ENCODE measurements around the gene TPRN.
A peak's percentile ranks its signal among the peaks of the same experiment; 100 is the strongest.

TPRN gene

GRCh38 chr9:137224830-137225694 lies 24.5 kb upstream of the TPRN start, which contains the start of gene CYSRT1:
Gene CYSRT1 (plus strand): TSS chr9:137225174. CDS start chr9:137225622, 448 bp downstream.
- DNase-seq: peak; percentile 47

GRCh38 chr9:137223078-137223970 lies 22.8 kb upstream of the TPRN start:
- peak; percentile 99 for DNase-seq

- no peak for DNase-seq
Measured at GRCh38 chr9:137222190-137223077, 21.9 kb upstream of the TPRN start, which contains the start of gene RNF208. Gene RNF208 (minus strand): TSS chr9:137222240. CDS start chr9:137221212, 1,028 bp downstream.

- DNase-seq: no peak
Measured at GRCh38 chr9:137221506-137222111, 21.1 kb upstream of the TPRN start.

- DNase-seq: no peak
Measured at GRCh38 chr9:137221095-137221505, 20.6 kb upstream of the TPRN start.

- DNase-seq: no peak
Measured at GRCh38 chr9:137220317-137221094, 20.0 kb upstream of the TPRN start.

GRCh38 chr9:137219757-137220316 lies 19.3 kb upstream of the TPRN start:
- DNase-seq: no peak

GRCh38 chr9:137218754-137219271 lies 18.3 kb upstream of the TPRN start:
- peak; percentile 22 for DNase-seq

GRCh38 chr9:137218212-137218753 lies 17.7 kb upstream of the TPRN start:
- no peak for DNase-seq

- DNase-seq: no peak
Measured at GRCh38 chr9:137217276-137218211, 17.0 kb upstream of the TPRN start.

GRCh38 chr9:137216188-137216965 lies 15.8 kb upstream of the TPRN start:
- DNase-seq: no peak

- no peak for DNase-seq
Measured at GRCh38 chr9:137215196-137215986, 14.8 kb upstream of the TPRN start.

GRCh38 chr9:137214620-137215019 lies 14.1 kb upstream of the TPRN start:
- DNase-seq: no peak

- no peak for DNase-seq
Measured at GRCh38 chr9:137213160-137214060, 12.9 kb upstream of the TPRN start.

- DNase-seq: no peak
Measured at GRCh38 chr9:137212520-137212919, 12.0 kb upstream of the TPRN start.

- no peak for DNase-seq
Measured at GRCh38 chr9:137211532-137211931, 11.0 kb upstream of the TPRN start.

Measured in stimulated activated CD4-positive, alpha-beta T cell treated with anti-CD3 and anti-CD28 coated beads, Interleukin-15, amount 100 ng/mL, for 24 hours (primary cell).